Measurements from ENCODE around the gene ATP8B3.

Gene ATP8B3

GRCh38 chr19:1849886-1850398 lies 37.9 kb upstream of the ATP8B3 start:
- DNase-seq = no peak

GRCh38 chr19:1849132-1849474 lies 37.0 kb upstream of the ATP8B3 start:
- no peak for DNase-seq

- DNase-seq = peak; percentile 95
Measured at GRCh38 chr19:1848399-1849131, 36.5 kb upstream of the ATP8B3 start, which contains the start of gene REXO1. REXO1 (minus strand) TSS chr19:1848483; CDS start chr19:1848358, 125 bp downstream.

- no peak for DNase-seq
Measured at GRCh38 chr19:1847684-1848398, 35.8 kb upstream of the ATP8B3 start.

DNA sequence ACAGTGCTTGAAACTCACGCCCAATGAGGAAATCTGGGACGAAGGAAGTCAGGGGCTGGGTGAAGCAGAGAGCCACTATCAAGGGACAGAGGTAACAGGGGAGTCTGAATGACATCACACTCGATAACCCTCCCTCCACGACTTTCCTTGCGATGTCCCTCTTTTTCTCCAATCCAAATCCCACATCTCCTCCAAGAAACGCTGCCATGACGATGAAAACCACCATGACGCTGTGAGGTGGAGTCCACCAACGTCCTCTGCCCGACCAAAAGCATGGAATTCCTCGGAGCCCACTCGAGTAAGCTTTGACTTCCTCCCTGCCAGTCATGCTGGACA lies 35.2 kb upstream of the ATP8B3 start:
- no peak for DNase-seq

DNA sequence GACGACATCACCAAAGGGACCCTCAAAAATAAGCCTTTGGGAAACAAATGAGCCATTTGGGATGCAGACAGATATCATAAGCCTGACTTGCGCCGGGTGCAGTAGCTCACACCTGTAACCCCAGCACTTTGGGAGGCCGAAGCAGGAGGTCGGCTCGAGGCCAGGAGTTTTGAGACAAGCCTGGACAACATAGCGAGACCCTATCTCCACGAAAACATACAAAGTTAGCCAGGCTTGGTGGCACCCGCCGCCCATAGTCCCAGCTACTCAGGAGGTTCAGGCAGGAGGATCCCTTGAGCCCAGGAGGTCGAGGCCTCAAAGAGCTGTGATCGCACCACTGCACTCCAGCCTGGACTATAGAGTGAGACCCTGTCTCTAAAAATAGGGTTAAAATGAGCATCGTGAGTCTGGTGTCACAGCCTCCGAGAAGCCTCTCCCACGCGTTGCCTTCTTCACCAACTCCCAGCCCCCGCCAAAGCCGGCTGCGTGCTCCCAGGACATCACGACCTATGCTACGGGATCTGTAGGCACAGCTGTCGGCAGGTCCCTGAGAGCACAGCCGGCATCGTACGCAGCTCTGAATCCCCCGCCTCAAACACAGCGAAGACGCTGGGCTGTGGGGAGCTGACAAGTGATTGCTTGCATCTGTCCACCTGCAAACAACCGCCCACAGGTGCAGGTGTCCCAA lies 34.6 kb upstream of the ATP8B3 start:
- no peak for DNase-seq

DNA sequence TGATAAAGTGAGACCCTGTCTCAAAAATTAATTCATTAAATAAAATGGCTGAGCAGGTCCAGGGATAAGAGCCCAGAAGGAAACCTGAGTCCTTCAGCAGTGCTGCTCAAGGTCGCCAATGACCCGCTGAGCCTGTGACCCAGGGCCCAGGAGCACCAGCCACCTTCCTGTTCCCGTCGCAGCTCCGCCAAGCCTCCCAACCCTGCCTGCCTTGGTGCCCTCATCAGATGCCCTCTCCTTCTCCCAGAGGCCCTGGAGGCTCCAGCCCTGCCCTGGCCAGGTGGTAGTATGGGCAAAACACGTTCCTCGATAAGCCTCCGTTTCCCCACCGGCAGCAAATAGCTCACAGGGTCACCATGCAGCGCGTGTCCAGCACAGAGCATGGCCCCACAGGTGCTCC lies 33.6 kb upstream of the ATP8B3 start:
- no peak for DNase-seq

DNA sequence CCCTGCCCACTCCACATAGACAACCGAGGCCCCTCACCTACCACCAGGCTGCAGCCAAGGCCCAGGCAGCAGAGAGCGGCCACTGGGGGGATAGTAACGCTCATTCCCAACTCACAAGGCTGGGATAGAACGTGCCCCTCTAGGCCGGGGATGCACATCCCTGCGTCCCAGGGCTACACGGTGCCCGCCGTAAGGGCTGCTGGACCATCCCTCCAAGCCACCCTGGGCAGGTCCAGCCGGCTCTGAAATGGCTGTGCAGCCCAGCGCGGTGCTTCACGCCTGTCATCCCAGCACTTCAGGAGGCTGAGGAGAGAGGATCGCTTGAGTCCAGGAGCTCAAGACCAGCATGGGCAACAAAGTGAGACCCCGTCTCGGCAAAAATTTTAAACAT lies 33.0 kb upstream of the ATP8B3 start:
- DNase-seq = no peak

DNA sequence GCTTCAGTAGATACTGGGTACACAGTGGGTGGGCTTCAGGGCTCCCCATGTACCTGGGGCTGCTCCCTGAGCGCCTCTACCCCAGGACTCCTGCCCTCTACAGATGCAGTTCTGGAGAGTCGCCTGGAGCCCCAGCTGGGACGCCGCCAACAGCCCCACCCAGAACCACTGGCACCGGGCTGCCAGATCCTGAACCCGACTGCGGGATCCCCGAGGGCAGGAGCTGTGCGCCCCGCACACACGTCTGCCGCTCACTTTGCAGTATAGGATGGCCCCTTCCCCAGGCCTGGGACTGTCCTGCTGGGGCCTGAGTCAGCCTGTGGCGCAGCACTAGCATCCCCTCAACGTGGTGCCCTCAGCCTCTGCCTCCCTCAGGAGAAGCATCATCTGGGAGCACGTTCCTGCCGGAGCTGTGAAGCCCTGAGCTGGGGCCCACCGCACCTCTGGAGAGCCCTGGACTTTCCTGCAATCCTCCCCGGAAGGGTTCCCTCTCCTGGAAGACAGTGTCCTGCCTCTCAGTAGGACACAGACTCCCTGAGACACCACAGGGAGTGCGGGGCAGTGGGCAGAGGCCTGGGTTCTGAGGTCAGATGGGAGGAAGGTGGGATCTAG lies 32.5 kb upstream of the ATP8B3 start:
- no peak for DNase-seq

- DNase-seq = no peak
Measured at GRCh38 chr19:1843646-1844394, 31.7 kb upstream of the ATP8B3 start.

DNA sequence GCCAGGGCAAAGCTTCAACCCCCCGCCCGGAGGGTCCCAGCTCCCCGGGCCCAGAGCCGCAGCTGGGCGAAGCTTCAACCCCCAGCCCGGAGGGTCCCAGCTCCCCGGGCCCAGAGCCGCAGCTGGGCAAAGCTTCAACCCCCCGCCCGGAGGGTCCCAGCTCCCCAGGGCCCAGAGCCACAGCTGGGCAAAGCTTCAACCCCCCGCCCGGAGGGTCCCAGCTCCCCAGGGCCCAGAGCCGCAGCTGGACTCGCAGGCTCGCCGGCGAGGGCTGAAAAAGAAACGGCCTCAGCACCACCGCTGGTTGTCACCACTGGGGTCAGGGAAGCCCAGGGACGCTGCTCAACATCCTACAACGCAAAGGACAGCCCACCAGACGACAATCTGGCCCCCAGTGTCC lies 31.0 kb upstream of the ATP8B3 start:
- DNase-seq = no peak

DNA sequence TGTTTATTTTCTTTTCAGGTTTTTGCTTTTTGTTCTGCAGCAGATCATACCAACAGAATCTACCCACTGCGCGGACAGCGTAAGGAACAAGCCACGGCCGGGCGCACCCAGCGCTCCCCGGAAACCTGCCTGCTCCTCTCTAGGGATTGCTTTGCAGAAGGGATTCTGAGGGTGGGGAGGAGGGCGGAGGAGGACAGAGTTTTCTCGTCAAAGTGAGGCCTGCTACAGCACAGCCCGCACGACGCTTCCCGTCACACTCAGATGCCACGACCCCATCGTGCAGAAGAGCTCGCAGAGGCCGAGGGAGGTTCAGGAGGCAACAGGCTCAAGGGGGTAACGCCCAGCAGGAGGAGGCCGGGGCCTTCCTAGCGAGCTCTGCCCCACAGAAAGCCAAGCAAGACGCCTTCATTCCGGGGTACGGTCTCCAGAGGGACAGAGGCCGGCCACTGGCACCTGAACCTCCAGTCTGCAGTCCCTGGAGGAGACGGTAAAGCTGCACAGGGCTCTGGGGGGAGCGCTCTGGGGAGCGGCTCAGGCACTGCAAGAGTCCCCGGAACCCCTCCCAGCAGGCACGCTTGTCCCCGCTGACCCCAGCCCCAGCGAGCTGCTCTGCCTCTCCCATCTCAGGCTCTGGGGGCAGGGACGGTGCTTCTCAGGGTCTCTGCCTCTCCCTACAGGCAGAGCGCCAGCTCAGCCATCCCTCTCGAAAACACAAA lies 29.3 kb upstream of the ATP8B3 start:
- DNase-seq = no peak

DNA sequence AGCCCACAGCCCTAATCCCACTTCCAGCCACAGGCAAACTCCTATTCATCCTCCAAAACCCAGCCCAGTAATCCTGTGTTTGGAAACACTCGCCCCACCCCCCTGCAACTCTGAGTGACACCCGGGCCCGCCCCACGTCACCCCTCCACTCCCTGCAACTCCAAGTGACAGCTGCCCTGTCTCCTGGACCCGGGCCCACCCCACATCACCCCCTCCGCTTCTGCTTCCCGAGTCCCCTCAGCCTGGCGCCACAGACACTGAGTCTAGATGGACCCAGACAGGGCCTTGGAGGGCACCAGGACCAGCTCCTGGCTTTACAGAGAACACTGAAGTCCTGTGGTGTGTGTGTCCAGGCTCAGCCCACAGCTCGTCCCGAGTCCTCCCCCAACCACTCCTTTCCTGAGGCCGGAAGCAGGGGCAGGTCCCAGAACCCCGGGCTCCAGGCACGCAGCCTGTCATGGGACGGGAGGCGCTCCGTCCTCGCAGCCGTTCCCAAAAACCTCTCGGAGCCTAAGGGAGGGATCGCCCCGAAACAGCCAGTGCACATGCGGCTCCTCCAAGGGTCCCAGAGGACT lies 28.6 kb upstream of the ATP8B3 start:
- DNase-seq = no peak

DNA sequence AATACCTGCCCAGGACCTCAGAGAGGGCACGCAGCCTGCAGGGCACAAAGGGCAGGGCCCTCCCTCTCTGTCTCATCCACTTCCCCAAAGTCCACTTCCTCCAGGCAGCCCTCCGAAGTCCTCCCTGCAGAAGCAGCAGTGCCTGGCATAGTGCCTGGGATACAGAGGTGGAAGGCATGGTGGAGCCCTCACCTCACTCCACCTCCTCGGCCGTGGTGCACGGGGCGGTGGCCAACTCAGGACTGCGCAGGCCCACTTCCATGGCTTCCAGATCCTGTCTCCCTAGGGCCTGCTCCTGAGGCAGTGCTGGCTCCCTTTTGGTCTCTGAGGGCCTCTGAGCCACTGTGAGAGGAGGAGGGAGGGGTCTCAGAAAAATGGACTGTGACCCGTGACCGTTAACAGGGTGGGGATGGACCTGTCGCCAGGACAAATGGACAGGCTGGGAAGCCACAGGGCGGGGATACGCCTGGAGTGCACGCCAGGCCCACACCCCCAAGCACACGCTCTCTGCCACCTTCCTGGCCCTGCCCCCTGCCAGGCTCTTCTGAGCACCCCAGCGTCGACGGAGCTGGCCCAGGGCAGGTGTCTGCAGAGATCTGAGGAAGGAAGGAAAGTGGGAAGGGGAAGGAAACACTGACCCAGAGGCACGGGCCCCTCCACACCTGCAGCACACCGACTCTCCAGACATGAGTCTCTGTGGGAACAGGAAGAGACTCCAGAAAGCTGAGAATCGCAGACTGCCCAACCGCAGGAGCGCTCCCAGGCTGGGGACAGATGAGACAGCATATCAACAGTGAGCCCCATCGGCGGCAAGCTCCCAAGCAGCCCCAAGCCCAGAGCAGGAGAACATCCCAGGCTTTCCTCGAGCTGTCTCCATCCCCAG lies 27.8 kb upstream of the ATP8B3 start:
- no peak for DNase-seq

DNA sequence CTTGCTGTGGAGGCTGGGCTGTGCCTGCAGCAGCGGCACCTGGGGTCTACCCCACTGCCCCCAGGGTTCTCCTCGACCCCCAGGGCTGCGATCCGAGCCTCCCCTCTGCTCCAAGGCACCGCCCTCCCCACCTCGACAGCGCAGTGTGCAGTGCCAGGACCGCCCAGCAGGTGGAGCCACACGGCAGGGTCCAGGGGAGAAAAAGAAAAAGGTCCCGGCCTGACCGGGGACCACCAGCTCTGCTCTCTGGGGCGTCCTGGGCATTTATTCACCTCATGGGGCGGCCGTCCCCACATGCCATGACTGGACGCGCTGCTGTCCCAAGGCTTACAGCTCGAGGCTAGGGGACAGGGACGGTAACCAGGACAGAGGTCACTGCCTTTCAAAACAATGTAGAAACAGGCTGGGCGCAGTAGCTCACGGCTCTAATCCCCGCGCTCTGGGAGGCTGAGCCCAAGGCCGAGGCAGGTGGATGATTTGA lies 25.6 kb upstream of the ATP8B3 start:
- no peak for DNase-seq

DNA sequence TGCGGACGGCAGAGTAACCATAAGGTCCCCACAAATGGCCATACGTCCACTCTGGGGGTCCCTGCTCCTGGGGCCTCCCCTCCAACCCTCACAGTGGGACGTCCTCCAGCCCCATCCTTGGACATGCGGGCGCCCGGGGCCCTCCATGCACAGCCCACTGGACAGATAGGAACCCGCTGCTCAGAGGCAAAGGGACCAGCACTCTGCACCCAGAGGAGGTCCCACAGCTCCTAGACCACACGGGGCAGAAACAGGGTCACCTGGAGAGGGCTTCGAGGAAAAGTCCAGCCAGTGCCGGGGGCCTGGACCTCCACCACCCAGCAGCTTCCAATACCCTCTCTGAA lies 25.1 kb upstream of the ATP8B3 start:
- DNase-seq = no peak

- no peak for DNase-seq
Measured at GRCh38 chr19:1836458-1837221, 24.6 kb upstream of the ATP8B3 start.

- no peak for DNase-seq
Measured at GRCh38 chr19:1833540-1833939, 21.5 kb upstream of the ATP8B3 start.

GRCh38 chr19:1832046-1832663 lies 20.1 kb upstream of the ATP8B3 start:
- DNase-seq = no peak
